Right lobe of liver (tissue), 4 donors: Measurements from ENCODE around the gene YIF1B.

ENCODE experiments used
- POLR2A ChIP-seq: fragments of 450-650 bp; IDR thresholded peaks from one replicate; pipeline ENCODE4 v1.6.1; 2017; ENCODE audit warnings: antibody characterized with exemption, mild to moderate bottlenecking
- TF ChIP-seq, protein P1 (sequence below), 4 donors: fragments of 200-600 bp in 3 of 4; fragments of 450-650 bp in 1 of 4; IDR thresholded peaks; one replicate each; pipeline versions ENCODE4 v1.5.1 to v1.8.0; 2016 to 2022; ENCODE audit warnings: antibody characterized with exemption in 4 of 4, mild to moderate bottlenecking in 2 of 4
- donor health status: DM: no; HTN: no; CAD: no.
- donor health status: DM: no; HTN: no; CAD: no.
- donor health status: DM: no; HTN: yes; CAD: no.

DNA sequence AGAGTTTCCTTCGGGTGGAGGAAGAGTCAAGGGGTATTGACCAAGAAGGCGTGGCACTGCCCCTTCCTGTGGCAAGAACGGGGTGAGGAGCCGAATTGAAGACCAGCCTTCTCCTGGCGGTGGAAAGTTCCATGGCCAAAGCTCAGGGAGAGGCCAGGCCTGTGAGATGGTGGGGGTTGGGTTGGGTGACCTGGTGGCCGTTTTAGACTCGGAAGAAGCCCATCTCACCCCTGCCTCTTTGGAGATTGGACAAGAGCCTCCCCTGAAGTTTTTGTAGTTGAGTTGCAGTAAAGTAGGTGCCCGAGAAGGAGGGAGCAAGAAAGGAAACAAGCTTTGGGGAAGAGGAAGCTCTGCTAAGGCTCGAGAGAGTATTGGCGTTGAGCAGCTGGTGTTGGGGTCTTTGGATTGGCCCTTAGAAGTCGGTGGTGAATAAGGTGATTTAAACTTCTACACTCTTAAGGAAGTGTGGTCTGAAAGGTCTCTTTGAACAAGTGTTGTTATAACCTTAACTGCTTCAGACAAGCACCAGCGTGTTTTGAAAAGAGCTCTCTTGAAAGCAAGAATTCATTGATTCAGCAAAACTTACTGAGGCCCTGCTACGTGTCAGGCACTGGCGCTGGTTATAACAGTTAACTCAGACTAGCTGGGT lies 50.4 kb downstream of the YIF1B start:
- TF ChIP-seq POLR2A = no peak
- TF ChIP-seq, protein P1, sequence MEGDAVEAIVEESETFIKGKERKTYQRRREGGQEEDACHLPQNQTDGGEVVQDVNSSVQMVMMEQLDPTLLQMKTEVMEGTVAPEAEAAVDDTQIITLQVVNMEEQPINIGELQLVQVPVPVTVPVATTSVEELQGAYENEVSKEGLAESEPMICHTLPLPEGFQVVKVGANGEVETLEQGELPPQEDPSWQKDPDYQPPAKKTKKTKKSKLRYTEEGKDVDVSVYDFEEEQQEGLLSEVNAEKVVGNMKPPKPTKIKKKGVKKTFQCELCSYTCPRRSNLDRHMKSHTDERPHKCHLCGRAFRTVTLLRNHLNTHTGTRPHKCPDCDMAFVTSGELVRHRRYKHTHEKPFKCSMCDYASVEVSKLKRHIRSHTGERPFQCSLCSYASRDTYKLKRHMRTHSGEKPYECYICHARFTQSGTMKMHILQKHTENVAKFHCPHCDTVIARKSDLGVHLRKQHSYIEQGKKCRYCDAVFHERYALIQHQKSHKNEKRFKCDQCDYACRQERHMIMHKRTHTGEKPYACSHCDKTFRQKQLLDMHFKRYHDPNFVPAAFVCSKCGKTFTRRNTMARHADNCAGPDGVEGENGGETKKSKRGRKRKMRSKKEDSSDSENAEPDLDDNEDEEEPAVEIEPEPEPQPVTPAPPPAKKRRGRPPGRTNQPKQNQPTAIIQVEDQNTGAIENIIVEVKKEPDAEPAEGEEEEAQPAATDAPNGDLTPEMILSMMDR (IDR thresholded peaks at IDR 0.05) = no peak
